Stimulated activated naive B cell treated with anti-CD40 and anti-IgM and Interleukin-4, amounts not matched to agents 10 μg/mL and 1 μg/mL and 100 μg/mL, for 72 hours (primary cell): ENCODE measurements around the gene SSB.

Source experiments
- ATAC-seq, 2 donors: fragments of 150-1000 bp; cut with Tn5 transposase; replicated peaks; 2 replicates each; pipeline ENCODE4 v1.10.0; 2021; ENCODE audit warnings: moderate library complexity in 1 of 2
- DNase-seq: peaks from one replicate; pipeline ENCODE4 v3.0.0; 2021
- H3K27ac Mint-ChIP-seq: one replicate; pipeline ENCODE4 v1.8.0; 2022; ENCODE audit warnings: mild to moderate bottlenecking, mixed read lengths
- H3K27me3 Mint-ChIP-seq, 2 donors: one replicate each; pipeline ENCODE4 v1.8.0; 2022; ENCODE audit warnings: mixed read lengths in 2 of 2
- H3K36me3 Mint-ChIP-seq, 2 donors: one replicate each; pipeline ENCODE4 v1.8.0; 2022; ENCODE audit warnings: mixed read lengths in 2 of 2, mild to moderate bottlenecking in 1 of 2
- H3K4me1 Mint-ChIP-seq, 2 donors: one replicate each; pipeline ENCODE4 v1.8.0; 2022; ENCODE audit warnings: mixed read lengths in 2 of 2, mild to moderate bottlenecking in 1 of 2
- H3K4me3 Mint-ChIP-seq, 2 donors: one replicate each; pipeline ENCODE4 v1.8.0; 2022; ENCODE audit warnings: mild to moderate bottlenecking in 2 of 2, mixed read lengths in 2 of 2, moderate library complexity in 1 of 2
- H3K9me3 Mint-ChIP-seq, 2 donors: one replicate each; pipeline ENCODE4 v1.8.0; 2022; ENCODE audit warnings: mixed read lengths in 2 of 2, mild to moderate bottlenecking in 1 of 2

Gene SSB

DNA sequence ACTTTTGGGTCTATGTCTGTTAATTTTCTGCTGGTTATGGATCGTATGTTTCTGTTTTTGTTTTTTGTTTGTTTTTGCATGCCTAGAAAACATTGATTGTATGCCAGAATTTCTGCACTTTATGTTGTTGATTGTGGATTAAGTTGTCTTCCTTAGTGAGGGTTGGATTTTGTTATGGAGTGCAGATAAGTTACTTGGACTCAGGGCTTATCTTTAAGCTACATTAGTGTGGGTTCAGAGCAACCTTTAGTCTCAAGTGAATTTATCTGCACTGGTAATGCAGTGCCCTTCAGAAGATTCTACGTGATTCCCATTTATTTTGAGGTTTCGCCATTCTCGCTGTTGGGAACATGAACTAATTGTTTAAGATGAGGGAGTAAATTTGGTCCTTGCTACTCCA is 61.5 kb downstream of the SSB start:
- peak overlapping the region; percentile 42 for H3K27ac Mint-ChIP-seq
- H3K36me3 Mint-ChIP-seq = peaks cover 7 to 17% of the 10 kb centered on the region in 2 donors
- ATAC-seq = no peak
- no peaks in the 10 kb centered on the region for H3K9me3 Mint-ChIP-seq
- no peak for DNase-seq
- H3K4me1 Mint-ChIP-seq = peaks cover 0 to 10% of the 10 kb centered on the region in 2 donors
- H3K4me3 Mint-ChIP-seq = no peak overlapping the region
- no peaks in the 10 kb centered on the region for H3K27me3 Mint-ChIP-seq
